ENCODE data around the gene TSGA10IP.
"Not testable (repeated sequence)": the region's sequence is repeated elsewhere in the genome, so short reads cannot be mapped to it uniquely, and the experiment has no call there.

TSGA10IP gene

DNA sequence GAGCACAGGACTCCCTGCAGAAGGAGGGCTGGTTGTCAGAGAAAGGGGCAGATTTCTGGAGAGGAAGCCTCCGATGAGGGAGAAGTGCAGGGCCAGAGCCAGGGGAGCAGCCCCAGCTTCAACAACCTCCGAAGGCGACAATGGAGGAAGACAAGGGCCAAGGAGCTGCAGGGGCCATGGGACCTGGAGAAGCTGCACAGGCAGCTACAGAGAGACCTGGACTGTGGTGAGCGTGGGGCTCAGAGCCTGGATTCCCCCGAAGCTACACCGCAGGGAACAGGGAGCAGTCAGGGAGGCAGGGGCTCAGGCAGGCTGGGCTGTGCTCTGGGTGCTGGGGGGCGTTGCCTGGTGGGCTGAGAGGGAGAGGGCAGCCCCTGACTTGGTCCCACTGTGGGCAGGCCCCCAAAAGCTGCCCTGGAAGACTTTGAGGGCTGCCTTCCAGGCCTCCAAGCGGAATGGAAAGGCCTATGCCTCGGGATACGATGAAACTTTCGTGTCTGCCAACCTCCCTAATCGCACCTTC lies 2.4 kb downstream of the TSGA10IP start:
- no peak for DNase-seq (ENCODE audit: low spot score)

DNA sequence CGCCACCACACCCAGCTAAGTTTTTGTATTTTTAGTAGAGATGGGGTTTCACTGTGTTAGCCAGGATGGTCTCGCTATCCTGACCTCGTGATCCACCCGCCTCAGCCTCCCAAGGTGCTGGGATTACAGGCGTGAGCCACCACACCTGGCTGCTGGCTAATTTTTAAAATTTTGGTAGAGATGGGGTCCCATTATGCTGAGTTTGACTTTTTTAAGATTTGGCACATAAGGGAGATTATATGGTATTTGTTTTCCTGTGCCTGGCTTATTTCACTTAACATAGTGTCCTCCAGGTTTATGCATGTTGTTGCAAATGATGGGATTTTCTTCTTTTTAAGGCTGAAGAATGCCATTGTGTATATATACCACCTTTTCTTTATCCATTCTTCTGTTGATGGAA lies 5.4 kb downstream of the TSGA10IP start:
- not testable (repeated sequence) for DNase-seq (ENCODE audit: low spot score)

DNA sequence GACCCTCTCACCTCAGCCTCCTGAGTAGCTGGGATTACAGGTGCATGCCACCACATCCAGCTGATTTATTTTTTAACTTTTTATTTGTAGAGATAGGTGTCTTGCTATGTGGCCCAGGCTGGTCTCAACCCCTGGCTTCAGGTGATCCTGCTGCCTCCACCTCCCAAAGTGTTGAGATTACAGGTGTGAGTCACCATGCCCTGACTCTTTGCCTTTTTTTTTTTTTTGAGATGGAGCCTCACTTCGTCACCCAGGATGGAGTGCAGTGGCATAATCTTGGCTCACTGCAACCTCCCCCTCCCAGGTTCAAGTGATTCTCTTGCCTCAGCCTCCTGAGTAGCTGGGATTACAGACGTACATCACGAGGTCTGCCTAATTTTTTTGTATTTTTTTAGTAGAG lies 6.4 kb downstream of the TSGA10IP start:
- not testable (repeated sequence) for DNase-seq (ENCODE audit: low spot score)

DNA sequence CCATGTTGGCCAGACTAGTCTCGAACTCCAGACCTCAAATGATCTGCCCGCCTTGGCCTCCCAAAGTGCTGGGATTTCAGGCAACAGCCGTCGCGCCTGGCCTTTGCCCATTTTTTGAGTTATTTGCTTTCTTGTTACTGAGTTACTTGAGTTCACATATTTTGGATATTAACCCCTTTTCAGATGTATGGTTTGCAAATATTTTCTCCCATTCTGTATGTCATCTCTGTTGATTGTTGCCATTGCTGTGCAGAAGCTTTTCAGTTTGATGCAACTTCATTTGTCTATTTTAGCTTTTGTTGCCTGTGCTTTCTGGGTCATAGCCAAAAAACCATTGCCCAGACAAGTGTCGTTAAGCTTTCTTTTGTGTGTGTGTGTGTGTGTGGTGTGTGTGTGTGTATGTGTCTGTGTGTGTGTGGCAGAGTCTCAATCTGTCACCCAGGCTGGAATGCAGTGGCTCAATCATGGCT lies 6.8 kb downstream of the TSGA10IP start:
- DNase-seq (ENCODE audit: low spot score): no peak

DNA sequence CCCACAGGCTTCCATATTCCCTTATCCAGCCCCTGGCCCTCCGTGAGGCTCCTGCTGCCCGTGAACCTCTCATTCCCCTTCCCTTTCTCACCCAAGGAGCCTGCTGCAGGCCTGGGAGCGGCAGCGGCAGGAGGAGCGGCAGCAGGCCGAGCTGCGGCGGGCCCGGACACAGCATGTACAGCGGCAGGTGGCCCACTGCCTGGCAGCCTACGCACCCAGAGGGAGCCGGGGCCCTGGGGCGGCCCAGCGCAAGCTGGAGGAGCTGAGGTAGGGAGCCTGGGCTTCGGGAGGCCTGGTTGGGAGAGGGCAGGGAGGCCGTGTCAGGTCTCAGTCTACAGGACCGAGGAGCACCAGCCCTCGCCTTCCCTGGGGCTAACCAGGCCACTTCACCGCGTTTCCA lies 8.2 kb downstream of the TSGA10IP start:
- no peak for DNase-seq (ENCODE audit: low spot score)

DNA sequence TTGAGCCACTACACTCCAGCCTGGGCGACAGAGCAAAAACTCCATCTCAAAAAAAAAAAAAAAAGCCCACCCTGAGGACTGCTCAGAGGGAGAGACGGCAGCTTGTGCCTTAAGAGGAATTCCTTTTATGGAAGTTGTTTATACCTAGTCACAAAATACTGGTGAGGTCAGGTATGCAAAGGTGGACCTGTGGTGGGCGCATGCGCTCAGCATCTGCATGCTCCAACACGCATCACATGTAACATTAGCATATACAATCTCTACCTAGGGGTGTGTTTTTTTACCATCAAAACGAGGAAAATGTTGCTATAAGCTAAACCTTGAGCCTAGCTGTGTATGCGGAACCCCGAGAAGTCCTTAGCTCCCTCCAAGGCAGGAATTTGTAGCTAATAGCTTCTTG lies 9.5 kb downstream of the TSGA10IP start:
- no peak for DNase-seq (ENCODE audit: low spot score)

DNA sequence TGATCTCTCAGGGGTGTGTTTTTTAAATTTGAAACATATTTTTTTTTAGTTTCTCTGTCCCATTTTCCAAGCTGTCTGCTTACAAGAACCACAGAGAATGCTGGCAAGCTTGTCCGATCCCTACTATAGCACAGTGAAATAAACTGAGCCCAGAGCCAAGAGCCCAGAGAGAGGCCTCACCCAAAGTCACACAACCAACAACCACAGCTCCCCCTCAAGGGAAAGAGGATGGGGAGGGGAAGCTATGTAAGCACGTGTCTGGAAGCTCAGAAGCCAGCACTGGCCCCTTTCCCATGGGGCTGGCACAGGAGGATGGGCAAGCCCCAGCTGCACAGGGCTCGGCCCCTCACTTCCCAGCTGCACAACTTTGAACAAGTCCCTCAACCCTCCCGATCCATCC lies 13.0 kb downstream of the TSGA10IP start:
- no peak for DNase-seq (ENCODE audit: low spot score)

DNA sequence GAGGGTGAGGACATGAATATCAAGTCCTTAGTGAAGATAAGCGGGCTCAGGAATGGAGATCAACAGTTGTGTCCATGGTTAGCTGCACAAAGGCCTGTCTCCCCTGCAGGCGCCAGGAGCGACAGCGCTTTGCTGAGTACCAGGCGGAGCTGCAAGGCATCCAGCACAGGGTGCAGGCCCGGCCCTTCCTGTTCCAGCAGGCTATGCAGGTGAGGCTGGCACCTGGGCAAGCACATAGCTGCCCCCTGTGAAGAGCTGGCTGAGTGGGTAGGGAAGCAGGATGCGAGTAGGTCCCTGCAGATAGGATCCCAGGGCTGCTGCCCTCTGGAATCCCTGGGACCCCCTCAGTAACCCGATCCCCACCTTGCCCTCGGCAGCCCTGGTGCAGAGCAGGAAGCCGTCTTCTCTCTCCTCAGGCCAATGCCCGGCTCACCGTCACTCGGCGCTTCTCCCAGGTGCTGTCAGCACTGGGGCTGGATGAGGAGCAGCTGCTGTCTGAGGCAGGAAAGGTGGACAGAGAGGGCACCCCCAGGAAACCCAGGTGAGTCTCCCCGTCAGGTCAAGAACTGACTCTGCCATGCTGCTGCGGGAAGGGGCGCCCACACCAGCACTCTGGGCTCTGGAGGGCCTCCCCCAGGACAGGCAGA lies 13.6 kb downstream of the TSGA10IP start:
- DNase-seq (ENCODE audit: low spot score): no peak

DNA sequence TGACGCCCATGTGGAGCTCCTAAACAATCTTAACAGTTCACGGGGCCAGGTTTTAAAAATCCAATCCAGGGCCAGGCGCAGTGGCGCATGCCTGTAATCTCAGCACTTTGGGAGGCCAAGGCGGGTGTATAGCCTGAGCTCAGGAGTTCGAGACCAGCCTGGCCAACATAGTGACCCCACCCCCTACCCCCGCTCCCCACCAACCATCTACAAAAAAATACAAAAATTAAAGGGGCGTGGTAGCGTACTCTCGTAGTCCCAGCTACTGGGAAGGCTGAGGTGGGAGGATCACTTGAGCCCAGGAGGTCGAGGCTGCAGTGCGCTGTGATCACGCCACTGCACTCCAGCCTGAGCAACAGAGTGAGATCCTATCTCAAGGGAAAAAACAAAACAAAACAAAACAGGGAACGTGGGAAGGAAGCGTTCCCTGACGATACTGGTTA lies 15.6 kb downstream of the TSGA10IP start:
- DNase-seq (ENCODE audit: low spot score): no peak

DNA sequence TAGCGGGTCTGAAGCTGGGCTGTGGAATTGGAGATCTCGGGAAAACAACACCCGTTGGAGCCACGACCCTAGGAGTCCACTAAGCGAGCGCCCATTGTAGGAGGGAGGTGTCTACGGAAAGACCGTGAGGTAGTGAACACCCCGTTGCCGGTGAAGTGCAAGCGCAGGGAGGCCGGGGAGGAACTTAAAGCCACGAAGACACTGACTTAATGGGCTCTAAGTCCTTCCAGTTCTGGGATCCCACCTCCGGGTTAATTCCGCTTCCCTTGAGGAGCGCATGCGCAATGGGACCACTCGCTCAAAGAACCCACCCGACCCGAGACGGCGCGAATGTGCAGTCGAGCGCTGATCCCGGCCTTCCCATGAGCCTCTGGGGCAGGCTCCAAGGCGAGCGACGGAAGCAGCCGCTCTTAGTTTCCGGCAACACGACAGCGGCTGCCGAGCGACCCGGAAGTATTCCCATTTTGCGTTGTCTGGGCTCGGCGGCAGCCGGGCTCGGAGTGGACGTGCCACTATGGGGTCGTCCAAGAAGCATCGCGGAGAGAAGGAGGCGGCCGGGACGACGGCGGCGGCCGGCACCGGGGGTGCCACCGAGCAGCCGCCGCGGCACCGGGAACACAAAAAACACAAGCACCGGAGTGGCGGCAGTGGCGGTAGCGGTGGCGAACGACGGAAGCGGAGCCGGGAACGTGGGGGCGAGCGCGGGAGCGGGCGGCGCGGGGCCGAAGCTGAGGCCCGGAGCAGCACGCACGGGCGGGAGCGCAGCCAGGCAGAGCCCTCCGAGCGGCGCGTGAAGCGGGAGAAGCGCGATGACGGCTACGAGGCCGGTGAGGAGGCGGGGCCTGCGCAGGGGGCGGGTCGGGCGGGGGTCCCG lies 16.2 kb downstream of the TSGA10IP start, which contains the start of gene SART1:
TSS of gene SART1 (plus strand) at position 468 of the 874 bp plus-strand sequence. CDS start at position 515, 47 bp downstream.
- peak; percentile 93 for DNase-seq (ENCODE audit: low spot score)

DNA sequence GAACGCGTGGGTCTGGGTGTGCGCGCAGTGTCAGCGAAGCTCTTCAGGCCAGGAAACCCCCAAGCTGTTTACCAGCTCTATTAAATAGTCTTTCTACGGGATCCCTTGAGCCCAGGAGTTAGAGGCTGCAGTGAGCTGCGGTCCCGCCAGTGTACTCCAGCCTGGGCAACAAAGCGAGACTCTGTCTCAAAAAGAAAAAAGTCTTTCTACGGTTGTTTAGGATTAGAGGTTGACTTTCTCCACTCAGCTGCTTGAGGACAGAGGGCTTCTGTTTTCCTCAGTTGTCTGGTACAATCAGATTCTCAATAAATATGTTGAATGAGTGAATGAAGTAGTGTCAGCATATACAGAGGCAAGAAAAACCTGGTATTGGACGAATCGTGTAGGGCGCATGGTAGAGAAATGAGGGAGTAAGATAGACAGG lies 16.9 kb downstream of the TSGA10IP start:
- no peak for DNase-seq (ENCODE audit: low spot score)

DNA sequence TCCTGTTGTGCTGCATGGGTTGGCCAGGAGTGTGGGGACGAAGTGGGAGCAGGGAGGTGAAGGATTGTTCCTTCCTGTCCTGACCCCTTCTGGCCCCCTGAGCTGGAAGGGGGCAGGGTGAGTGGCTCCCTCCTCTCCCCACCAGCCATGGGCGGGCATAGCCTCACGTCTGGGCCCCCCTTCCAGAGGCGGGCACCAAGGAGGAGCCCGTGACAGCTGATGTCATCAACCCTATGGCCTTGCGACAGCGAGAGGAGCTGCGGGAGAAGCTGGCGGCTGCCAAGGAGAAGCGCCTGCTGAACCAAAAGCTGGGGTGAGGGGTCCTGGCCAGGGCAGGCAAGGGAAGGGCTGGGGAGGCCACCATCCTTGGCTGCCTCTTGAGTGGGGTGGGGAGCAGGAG lies 19.6 kb downstream of the TSGA10IP start:
- DNase-seq (ENCODE audit: low spot score): no peak

DNA sequence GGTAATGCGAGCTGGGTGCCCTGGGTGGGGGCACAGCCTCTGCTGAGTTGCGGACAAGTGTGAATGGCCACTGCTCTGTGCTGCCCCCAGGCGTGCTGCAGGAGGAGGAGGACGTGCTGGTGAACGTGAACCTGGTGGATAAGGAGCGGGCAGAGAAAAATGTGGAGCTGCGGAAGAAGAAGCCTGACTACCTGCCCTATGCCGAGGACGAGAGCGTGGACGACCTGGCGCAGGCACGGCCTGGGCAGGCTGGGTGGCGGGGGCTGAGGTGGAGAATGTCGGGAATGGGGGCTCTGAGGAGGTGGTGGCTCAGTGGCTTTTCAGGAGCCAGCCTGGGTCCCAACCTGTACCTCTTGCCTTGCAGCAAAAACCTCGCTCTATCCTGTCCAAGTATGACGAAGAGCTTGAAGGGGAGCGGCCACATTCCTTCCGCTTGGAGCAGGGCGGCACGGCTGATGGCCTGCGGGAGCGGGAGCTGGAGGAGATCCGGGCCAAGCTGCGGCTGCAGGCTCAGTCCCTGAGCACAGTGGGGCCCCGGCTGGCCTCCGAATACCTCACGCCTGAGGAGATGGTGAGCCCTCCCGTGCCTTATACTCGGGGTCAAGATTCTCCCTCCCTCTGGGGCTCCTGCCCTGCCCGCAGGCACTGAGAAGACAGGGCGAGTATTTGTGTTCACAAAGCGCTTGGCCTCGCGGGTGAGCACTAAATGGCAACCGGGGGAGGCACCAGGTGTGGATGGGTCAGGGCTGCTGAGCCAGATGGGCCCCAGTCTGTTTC lies 20.9 kb downstream of the TSGA10IP start:
- no peak for DNase-seq (ENCODE audit: low spot score)

DNA sequence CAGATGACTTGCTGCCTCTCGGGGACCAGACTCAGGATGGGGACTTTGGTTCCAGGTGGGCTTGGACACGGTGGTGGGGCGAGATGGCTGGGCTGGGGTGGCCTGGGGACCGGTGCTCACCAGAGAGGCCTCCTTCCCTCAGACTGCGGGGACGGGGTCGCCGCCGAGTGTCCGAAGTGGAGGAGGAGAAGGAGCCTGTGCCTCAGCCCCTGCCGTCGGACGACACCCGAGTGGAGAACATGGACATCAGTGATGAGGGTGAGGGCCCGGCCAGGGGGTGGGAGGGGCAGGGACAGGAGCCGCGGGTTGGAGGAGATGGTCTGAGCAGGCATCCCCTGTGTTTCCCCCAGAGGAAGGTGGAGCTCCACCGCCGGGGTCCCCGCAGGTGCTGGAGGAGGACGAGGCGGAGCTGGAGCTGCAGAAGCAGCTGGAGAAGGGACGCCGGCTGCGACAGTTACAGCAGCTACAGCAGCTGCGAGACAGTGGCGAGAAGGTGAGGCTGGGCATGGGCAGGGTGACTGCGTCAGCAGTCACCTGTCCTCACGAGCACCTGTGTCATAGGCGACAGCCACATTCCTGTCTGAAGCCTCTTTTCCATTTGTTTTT lies 22.2 kb downstream of the TSGA10IP start:
- no peak for DNase-seq (ENCODE audit: low spot score)

DNA sequence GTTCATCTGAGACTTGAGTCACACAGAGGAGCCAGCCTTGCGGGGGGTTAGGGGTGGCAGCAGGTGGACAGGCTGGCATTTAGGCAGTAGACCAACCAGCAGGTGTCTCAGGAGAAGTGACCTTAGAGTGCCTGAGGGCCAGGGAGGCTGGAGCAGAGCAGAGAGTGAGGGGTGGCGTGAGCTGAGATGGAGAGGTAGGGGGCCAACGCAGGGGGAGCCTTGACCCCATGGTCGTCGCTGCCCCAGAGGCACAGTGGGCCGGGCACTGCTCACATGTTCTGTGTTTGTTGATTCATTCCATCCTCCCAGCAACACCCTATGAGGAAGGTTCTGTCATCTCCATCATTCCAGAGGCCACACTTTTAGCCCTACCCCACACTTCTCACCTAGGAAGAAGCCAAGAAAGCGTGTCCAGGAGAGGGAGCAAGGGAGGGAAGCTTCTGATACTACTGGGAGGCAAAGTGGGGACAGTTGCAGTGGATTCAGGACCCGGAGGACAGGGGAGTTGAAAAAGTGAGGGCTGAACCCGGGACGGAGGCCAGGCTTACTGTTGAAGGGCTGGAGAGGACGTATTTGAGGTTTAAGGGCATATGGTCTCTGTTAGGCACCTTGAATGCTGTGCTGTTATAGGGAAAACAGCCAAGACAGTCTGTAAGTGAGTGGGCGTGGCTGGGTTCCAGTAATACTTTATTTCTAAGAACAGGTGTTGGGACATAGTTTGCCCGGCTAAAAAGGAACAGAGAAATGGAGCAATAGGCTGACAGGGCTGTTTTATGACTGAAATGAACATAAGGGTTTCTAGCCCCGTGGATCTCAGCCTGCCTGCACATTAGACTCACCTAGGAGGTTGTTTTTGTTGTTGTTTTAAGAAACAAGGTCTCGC lies 23.6 kb downstream of the TSGA10IP start:
- DNase-seq (ENCODE audit: low spot score): no peak

DNA sequence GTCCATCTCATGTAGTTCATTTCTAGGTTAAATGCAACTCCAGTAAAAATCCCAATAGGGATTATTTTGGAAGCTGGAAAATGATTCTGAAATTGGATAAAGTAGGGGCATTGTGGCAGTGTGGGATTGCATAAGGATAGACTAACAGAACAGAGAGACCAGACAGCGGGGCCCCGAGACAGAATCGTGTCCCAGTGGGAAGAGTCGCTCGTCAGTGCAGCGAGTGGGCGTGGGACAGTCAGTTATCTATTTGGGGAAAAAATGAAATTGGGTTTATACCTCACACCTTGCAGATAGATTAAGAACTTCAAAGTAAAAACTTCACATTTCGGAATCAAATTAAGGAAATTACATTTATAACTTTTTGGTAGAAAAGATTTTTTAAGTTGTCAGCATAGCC lies 26.8 kb downstream of the TSGA10IP start:
- no peak for DNase-seq (ENCODE audit: low spot score)

DNA sequence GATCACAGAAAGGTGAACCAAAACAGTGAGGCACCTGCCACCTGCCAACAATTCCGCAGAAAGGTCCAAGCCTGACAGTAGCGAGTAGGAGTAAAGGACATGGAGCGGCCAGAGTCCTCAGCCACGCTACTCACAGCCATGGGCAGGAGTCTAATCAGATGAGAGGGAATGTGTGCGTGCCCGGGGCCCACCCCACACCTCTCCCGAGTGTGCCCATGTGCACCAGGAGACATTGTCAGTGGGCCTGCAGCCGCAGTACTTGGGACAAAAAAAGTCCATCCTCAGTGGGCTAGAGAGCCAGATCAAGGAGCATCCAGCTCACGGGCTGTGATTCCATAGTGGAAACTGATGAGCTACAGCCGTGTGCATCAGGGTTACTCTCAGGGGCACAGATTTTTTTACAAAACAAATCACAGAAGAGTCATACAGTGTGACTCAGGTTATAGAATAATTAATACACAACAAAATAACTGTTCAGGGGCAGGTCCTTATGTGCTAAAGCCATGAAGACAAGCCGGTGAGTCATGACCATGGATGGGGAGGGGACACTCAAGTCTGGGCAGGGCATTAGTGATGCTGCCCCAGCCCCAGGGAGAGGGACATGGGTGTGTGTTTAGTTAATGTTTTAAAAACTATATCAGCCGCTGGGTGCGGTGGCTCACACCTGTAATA lies 28.3 kb downstream of the TSGA10IP start:
- no peak for DNase-seq (ENCODE audit: low spot score)

DNA sequence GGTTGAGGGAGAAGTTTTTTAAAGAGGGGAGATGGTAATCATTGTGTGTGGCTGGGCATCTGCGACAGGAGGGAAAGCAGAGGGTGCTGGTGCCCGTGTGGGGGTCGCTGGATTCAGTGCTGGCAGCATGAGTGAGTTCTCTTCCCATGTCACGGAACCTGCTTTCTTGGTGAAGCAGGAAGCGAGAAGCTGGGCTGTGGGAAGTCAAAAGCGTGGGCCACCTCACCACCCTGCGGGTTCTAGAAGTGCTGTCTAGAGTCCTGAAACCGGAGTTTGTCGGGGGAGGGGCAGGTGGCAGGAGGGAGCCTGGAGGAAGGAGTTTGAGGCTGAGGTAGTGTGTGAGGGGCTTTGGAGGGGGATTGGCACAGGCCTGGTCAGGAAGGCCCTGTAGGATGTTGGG lies 30.5 kb downstream of the TSGA10IP start:
- no peak for DNase-seq (ENCODE audit: low spot score)

DNA sequence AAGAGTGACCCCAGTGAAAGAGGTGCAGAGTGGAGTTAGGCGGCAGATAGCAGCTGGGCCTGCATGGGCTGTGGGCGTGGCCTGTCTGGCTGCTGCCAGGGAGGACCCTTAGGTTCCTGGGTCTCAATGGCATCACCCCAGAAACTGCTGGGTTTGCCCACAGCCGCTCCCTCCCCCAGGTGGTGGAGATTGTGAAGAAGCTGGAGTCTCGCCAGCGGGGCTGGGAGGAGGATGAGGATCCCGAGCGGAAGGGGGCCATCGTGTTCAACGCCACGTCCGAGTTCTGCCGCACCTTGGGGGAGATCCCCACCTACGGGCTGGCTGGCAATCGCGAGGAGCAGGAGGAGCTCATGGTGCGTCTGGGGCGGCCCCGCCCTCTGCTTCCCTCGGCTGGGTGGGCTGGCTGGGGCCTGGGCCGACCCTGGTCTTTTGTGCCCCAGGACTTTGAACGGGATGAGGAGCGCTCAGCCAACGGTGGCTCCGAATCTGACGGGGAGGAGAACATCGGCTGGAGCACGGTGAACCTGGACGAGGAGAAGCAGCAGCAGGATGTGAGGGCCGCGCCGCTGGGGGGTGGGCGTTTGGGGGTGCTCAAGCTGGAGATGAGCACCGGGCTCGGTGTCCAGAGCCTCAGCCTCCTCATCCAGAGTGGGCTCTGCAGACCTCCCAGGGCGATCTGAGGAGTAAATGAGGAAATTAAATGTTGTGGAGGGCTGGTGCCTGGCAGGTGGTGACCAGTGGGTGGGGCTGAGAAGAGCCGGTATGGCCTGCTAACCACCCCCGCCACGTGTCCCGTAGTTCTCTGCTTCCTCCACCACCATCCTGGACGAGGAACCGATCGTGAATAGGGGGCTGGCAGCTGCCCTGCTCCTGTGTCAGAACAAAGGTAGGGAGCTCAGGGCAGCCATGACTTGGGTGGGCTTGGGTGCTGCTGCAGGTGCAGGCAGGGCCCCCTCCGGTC lies 31.2 kb downstream of the TSGA10IP start:
- DNase-seq (ENCODE audit: low spot score): no peak
